ENCODE measurements around the gene LRRC10B. TPM values are rescaled to one million over a fixed set of nuclear protein-coding genes. Genes with fewer than 3 reads are reported as not detected.
A peak's percentile ranks its signal among the peaks of the same experiment; 100 is the strongest.

The LRRC10B gene
- total RNA-seq, 4 donors from 2014 or later = 0.45 to 1.4 (median 1.1) TPM

GRCh38 chr11:61472282-61472681, 36.3 kb upstream of the LRRC10B start:
- Histone ChIP-seq H3K27ac (peak overlapping the region in 3 of 4 donors; percentile 65 to 69 (median 67)), H3K9me3 (no peaks in the 10 kb centered on the region), H3K36me3 (peaks cover 0 to 56% of the 10 kb centered on the region in 2 donors), H3K27me3 (no peaks in the 10 kb centered on the region), H3K4me3 (no peak overlapping the region), H3K4me1 (peaks cover 0 to 20% (median 7%) of the 10 kb centered on the region in 3 donors)
- no peak for TF ChIP-seq POLR2A (IDR thresholded peaks at IDR 0.05)
- no peak for TF ChIP-seq EP300 (IDR thresholded peaks at IDR 0.05)
- no peak for TF ChIP-seq CTCF (IDR thresholded peaks at IDR 0.05)
- no peak for TF ChIP-seq POLR2AphosphoS5 (IDR thresholded peaks at IDR 0.05)
- WGBS, 2 donors (ENCODE audit: low coverage in 1 of 2) = 85 to 100% methylated on average over 1 to 4 of the region's 5 CpGs
- peak; percentile 83 for ATAC-seq

- WGBS, 2 donors (ENCODE audit: low coverage in 1 of 2) = 26 to 33% methylated on average over 4 to 5 of the region's 5 CpGs
- Histone ChIP-seq H3K27me3 (no peaks in the 10 kb centered on the region), H3K36me3 (peaks cover 0 to 51% of the 10 kb centered on the region in 2 donors), H3K4me3 (no peak overlapping the region), H3K27ac (peak overlapping the region in 3 of 4 donors; percentile 65 to 69 (median 67)), H3K9me3 (no peaks in the 10 kb centered on the region), H3K4me1 (peaks cover 0 to 26% (median 13%) of the 10 kb centered on the region in 3 donors)
- ATAC-seq = peak; percentile 60
- no peak for TF ChIP-seq CTCF (IDR thresholded peaks at IDR 0.05)
- no peak for TF ChIP-seq POLR2AphosphoS5 (IDR thresholded peaks at IDR 0.05)
- TF ChIP-seq EP300 (IDR thresholded peaks at IDR 0.05) = no peak
- TF ChIP-seq POLR2A (IDR thresholded peaks at IDR 0.05) = no peak
Observed at GRCh38 chr11:61472868-61473267, 35.7 kb upstream of the LRRC10B start.

- ATAC-seq = no peak
- Histone ChIP-seq H3K36me3 (peaks cover 0 to 45% of the 10 kb centered on the region in 2 donors), H3K9me3 (no peaks in the 10 kb centered on the region), H3K27me3 (peaks cover 1% of the 10 kb centered on the region), H3K4me3 (no peak overlapping the region), H3K27ac (peak overlapping the region in 2 of 4 donors; percentile 65 to 67), H3K4me1 (peaks cover 0 to 31% (median 15%) of the 10 kb centered on the region in 3 donors)
- 73 to 75% methylated on average over 2 to 3 of the region's 3 CpGs for WGBS, 2 donors (ENCODE audit: low coverage in 1 of 2)
- TF ChIP-seq EP300 (IDR thresholded peaks at IDR 0.05) (no peak), POLR2AphosphoS5 (IDR thresholded peaks at IDR 0.05) (no peak), POLR2A (IDR thresholded peaks at IDR 0.05) (no peak)
Observed at GRCh38 chr11:61473370-61474012, 35.1 kb upstream of the LRRC10B start.

GRCh38 chr11:61474013-61474643, 34.4 kb upstream of the LRRC10B start:
- 79 to 85% methylated on average over 4 to 6 of the region's 6 CpGs for WGBS, 2 donors (ENCODE audit: low coverage in 1 of 2)
- Histone ChIP-seq H3K27me3 (peaks cover 7% of the 10 kb centered on the region), H3K4me1 (peaks cover 0 to 31% (median 15%) of the 10 kb centered on the region in 3 donors), H3K27ac (peak overlapping the region in 2 of 4 donors; percentile 39 to 67), H3K36me3 (peaks cover 0 to 39% of the 10 kb centered on the region in 2 donors), H3K9me3 (no peaks in the 10 kb centered on the region), H3K4me3 (no peak overlapping the region)
- ATAC-seq = peak; percentile 5
- no peak for TF ChIP-seq CTCF (IDR thresholded peaks at IDR 0.05)
- TF ChIP-seq EP300 (IDR thresholded peaks at IDR 0.05) = no peak
- TF ChIP-seq POLR2AphosphoS5 (IDR thresholded peaks at IDR 0.05) = no peak
- TF ChIP-seq POLR2A (IDR thresholded peaks at IDR 0.05) = no peak

- Histone ChIP-seq H3K36me3 (peaks cover 0 to 28% of the 10 kb centered on the region in 2 donors), H3K27me3 (peaks cover 8% of the 10 kb centered on the region), H3K4me1 (peaks cover 0 to 31% (median 15%) of the 10 kb centered on the region in 3 donors), H3K9me3 (no peaks in the 10 kb centered on the region), H3K4me3 (no peak overlapping the region), H3K27ac (peak overlapping the region in 1 of 4 donors; percentile 60)
- TF ChIP-seq CTCF (IDR thresholded peaks at IDR 0.05) (no peak), POLR2AphosphoS5 (IDR thresholded peaks at IDR 0.05) (no peak)
- ATAC-seq = no peak
- WGBS, 2 donors (ENCODE audit: low coverage in 1 of 2) = 80 to 100% methylated on average over 1 of the region's 1 CpG
Observed at GRCh38 chr11:61475433-61475832, 33.1 kb upstream of the LRRC10B start.

Measured in gastroesophageal sphincter (tissue), 4 donors.